ENCODE data around the gene ATP5PB.

The ATP5PB gene

GRCh38 chr1:111509997-111510375 is 60.7 kb downstream of the ATP5PB start:
- DNase-seq = no peak

- DNase-seq = no peak
Measured at GRCh38 chr1:111511370-111511769, 62.1 kb downstream of the ATP5PB start.
